ENCODE data around the gene SMYD2. TPM values are rescaled to one million over a fixed set of nuclear protein-coding genes. Genes with fewer than 3 reads are reported as not detected.

The SMYD2 gene
- total RNA-seq, 1 donor from 2014 or later, result 18.2 TPM

DNA sequence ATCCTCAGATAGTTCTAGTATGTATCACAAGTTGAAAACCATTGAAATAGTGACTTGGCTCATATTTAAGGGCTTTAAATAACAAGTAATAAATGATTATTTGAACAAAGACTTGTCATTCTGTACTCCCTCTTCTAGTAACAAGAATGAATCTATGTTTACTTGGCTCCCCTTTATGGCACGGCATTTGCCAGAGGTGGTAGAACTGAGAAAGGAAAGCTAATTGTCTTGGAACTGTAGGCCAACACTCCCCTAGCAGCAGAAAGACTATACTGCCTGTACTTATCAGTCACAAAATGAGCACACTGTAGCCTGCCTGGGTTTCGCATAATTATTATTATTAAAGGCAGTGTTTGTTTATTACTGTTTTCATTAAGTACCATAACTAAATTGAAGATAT, 29.6 kb upstream of the SMYD2 start:
- Histone ChIP-seq H3K4me1 (no peaks in the 10 kb centered on the region), H3K4me3 (no peak overlapping the region), H3K9me3 (no peaks in the 10 kb centered on the region), H3K27me3 (no peaks in the 10 kb centered on the region), H3K27ac (no peak overlapping the region), H3K36me3 (no peaks in the 10 kb centered on the region)
- TF ChIP-seq POLR2A (IDR thresholded peaks at IDR 0.05) (no peak), POLR2AphosphoS5 (IDR thresholded peaks at IDR 0.05; ENCODE audit: insufficient read depth in 1 of 2, low read depth in 1 of 2) (no peak)
- TF ChIP-seq, protein P1, sequence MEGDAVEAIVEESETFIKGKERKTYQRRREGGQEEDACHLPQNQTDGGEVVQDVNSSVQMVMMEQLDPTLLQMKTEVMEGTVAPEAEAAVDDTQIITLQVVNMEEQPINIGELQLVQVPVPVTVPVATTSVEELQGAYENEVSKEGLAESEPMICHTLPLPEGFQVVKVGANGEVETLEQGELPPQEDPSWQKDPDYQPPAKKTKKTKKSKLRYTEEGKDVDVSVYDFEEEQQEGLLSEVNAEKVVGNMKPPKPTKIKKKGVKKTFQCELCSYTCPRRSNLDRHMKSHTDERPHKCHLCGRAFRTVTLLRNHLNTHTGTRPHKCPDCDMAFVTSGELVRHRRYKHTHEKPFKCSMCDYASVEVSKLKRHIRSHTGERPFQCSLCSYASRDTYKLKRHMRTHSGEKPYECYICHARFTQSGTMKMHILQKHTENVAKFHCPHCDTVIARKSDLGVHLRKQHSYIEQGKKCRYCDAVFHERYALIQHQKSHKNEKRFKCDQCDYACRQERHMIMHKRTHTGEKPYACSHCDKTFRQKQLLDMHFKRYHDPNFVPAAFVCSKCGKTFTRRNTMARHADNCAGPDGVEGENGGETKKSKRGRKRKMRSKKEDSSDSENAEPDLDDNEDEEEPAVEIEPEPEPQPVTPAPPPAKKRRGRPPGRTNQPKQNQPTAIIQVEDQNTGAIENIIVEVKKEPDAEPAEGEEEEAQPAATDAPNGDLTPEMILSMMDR (IDR thresholded peaks at IDR 0.05), result no peak
- no peak for DNase-seq (ENCODE audit: extremely low spot score in 2 of 2)
- intact Hi-C loops (cut with DNase I), result no loop called here

DNA sequence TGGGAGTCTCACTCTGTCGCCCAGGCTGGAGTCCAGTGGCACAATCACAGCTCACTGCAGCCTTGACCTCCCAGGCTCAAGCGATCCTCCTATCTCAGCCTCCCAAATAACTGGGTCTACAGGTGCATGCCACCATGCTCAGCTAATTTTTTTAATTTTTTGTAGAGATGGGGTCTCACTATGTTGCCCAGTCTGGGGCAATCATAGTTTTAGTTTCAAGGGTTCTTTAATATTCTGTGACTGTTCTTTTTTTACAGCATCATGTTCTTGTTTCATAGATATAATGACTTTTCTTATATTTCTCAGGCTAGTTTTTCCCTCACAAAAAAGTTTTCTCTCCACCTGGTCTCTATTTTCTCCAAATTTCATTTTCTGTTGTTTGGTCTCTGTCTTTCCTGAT, 25.4 kb upstream of the SMYD2 start:
- Histone ChIP-seq H3K27ac (no peak overlapping the region), H3K36me3 (no peaks in the 10 kb centered on the region), H3K27me3 (no peaks in the 10 kb centered on the region), H3K4me1 (no peaks in the 10 kb centered on the region), H3K9me3 (no peaks in the 10 kb centered on the region), H3K4me3 (no peak overlapping the region)
- TF ChIP-seq, protein P1 (IDR thresholded peaks at IDR 0.05), result no peak
- TF ChIP-seq POLR2A (IDR thresholded peaks at IDR 0.05), result no peak
- TF ChIP-seq POLR2AphosphoS5 (IDR thresholded peaks at IDR 0.05; ENCODE audit: insufficient read depth in 1 of 2, low read depth in 1 of 2), result no peak
- DNase-seq (ENCODE audit: extremely low spot score in 2 of 2), result no peak
- intact Hi-C loops (cut with DNase I), result no loop called here

DNA sequence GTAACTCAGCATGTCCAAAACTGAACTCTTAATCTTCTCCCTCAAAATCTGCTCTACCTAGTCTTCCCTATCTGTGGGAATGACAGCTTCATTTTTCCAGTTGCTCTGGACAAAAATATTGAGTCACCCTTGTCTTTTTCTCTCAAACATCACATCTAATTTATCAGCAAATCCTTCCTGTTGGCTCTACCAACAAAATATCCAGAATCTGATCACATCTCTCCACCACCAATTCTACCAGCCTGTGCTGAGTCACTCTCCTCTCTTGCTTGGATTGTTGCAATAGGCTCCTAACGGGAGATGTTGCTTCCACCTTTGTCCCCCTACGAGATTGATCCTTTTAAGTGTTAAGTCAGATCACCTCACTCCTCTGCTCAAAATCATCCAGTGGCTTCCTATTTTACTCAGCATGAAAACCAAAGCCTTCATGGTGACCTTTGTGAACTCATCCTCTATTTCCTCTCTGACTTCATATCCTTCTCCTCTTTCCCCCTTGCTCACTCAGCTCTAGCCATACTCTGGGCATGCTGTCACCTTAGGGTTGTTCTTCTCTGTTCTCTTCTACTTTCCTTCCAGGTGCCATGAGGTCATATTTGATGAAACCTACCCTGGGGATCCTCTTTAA, 21.5 kb upstream of the SMYD2 start:
- no peak overlapping the region for H3K27ac ChIP-seq
- no peaks in the 10 kb centered on the region for H3K27me3 ChIP-seq
- no peaks in the 10 kb centered on the region for H3K9me3 ChIP-seq
- no peak for DNase-seq (ENCODE audit: extremely low spot score in 2 of 2)
- intact Hi-C loops (cut with DNase I), result no loop called here
- peaks cover 6% of the 10 kb centered on the region for H3K4me1 ChIP-seq
- TF ChIP-seq POLR2AphosphoS5 (IDR thresholded peaks at IDR 0.05; ENCODE audit: insufficient read depth in 1 of 2, low read depth in 1 of 2) (no peak), POLR2A (IDR thresholded peaks at IDR 0.05) (no peak)
- TF ChIP-seq, protein P1 (IDR thresholded peaks at IDR 0.05), result no peak
- no peak overlapping the region for H3K4me3 ChIP-seq
- H3K36me3 ChIP-seq, result no peaks in the 10 kb centered on the region

DNA sequence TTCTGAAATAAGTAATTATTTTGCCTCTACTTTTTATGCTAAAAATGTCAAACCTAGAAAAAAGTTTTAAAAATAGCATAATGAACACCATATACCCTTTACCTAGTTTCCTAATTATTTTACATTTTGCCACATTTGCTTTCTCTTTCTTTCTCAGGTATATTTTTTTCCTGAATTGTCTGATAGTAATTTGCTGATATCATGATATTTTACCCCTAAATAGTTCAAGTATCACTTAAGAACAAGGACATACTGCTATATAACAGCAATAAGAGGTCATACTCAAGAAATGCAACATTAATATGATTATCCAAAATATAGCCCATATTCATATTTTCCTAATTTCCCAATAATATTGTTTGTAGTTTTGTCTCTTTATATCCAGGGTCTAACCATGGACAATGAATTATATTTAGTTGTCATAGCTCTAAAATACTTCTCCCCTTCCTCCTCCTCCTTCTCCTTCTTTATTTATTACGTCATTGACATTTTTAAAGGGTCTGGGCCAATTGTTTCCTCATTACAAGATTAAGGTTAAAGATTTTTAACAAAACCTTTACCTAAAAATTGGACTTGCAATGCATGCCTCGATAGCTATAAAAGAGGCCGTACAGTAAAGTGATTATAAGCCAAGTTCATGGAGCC, 20.3 kb upstream of the SMYD2 start:
- Histone ChIP-seq H3K27ac (no peak overlapping the region), H3K9me3 (no peaks in the 10 kb centered on the region), H3K36me3 (no peaks in the 10 kb centered on the region), H3K4me3 (no peak overlapping the region), H3K4me1 (peaks cover 6% of the 10 kb centered on the region), H3K27me3 (no peaks in the 10 kb centered on the region)
- intact Hi-C loops (cut with DNase I), result loop anchor here (5.0 kb wide), 1 partner anchor 72 kb away; no protein-coding TSS in a partner anchor
- no peak for DNase-seq (ENCODE audit: extremely low spot score in 2 of 2)
- TF ChIP-seq, protein P1 (IDR thresholded peaks at IDR 0.05), result no peak
- no peak for TF ChIP-seq POLR2AphosphoS5 (IDR thresholded peaks at IDR 0.05; ENCODE audit: insufficient read depth in 1 of 2, low read depth in 1 of 2)
- TF ChIP-seq POLR2A (IDR thresholded peaks at IDR 0.05), result no peak
